GM19438 (cell line): ENCODE data around the gene CFAP299.
"Not testable (repeated sequence)": the region's sequence is repeated elsewhere in the genome, so short reads cannot be mapped to it uniquely, and the experiment has no call there.

Experiments
- ATAC-seq: cut with Tn5 transposase; IDR thresholded peaks from one replicate; pipeline ENCODE4 v1.9.1; 2021; ENCODE audit warnings: low read depth; ENCODE audit not compliant: unreplicated experiment

Gene CFAP299

GRCh38 chr4:80439294-80440061 is 103.9 kb downstream of the CFAP299 start:
- ATAC-seq: not testable (repeated sequence)

DNA sequence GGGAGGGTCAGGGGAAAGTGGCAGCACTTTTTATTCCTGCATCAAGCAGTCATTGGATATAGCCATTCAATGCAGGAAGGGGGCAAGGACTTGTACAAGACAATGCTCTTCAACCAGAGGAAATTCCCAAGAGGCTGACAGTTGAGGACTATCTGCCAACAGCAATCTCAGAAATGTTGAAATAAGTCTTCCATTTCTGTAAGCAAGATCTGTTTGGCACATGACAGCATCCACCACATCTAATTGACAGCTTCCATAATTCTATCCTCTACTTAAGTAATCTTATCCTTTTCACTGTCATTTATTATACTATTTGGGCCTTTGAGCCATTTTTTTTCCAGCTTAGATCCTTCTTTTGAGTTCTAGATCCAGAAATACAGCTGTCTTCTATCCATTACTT is 110.7 kb downstream of the CFAP299 start:
- no peak for ATAC-seq

GRCh38 chr4:80446664-80447063 is 111.1 kb downstream of the CFAP299 start:
- ATAC-seq: no peak

GRCh38 chr4:80447493-80447892 is 112.0 kb downstream of the CFAP299 start:
- ATAC-seq: no peak

DNA sequence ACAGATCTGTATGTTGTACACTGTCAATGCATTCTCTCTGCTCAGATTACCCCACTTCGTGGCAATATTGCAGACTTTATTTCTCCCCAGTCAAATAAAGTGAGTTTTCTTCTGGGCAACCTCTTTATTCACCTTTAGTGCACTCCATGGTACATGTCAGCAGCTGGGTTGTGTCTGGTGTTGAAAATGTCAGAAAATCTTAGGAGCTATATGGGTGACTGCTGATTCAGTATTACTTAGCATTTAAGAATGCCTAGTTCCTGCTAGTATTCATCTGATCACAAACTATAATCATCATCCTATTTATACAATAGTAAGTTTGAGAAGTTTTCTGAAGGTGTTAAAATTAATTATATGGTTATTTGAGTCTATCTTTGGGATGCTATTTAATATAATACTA is 112.5 kb downstream of the CFAP299 start:
- ATAC-seq: no peak

DNA sequence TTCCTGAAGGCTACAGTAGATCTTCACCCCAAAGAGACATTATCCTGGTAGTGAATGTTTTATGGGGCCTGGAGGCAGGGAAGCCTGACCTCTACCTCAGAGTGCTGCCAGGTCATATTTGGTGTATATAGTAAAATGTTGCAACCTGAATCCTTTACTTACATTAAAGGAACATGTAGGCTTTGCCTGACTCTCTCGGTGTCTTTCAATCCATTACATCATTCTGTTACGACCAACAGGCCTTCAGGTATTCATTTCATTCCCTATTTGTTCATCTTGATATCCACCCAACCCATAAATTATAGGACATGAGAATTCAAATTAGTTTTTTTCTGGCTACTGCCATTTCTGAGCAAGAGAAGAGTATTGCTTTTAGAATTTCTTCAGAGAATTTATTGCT is 116.5 kb downstream of the CFAP299 start:
- ATAC-seq: no peak

GRCh38 chr4:80452768-80453167 is 117.2 kb downstream of the CFAP299 start:
- no peak for ATAC-seq

DNA sequence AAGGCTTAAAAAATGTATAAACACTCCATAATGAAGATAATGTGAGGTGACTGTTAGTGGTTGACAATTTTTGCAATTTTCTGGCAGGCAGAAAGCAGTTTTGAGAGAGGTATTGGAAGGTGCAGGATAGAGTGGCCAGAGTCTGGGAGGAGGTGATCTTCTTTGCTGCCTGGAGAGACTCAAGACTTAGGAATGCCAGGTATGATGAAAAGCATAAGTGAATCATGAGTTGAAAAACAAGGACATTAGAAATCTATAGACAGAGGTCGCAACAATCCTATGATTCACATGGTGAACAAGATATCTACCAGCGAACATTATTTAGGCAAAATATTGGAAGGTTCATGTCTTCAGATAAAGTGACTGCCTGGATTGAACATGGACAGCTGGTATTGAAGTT is 118.5 kb downstream of the CFAP299 start:
- no peak for ATAC-seq

DNA sequence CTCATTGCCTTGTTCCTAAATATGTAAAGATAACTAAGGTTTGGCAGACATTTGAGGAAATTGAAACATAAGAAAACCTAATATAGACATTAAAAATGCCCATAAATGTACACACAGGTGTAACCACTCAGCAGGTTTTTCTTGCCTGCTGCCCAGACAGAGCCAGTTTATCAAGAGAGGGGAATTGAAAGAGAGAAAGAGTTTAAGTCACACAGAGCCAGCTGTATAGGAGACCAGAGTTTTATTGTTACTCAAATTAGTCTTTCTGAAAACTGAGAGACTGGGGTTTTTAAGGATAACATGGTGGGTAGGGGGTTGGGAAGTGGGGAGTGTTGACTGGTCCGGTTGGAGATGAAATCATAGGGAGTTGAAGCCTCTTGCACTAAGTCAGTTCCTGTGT is 119.0 kb downstream of the CFAP299 start:
- ATAC-seq: no peak

GRCh38 chr4:80459918-80460473 is 124.5 kb downstream of the CFAP299 start:
- no peak for ATAC-seq

- ATAC-seq: no peak
Measured at GRCh38 chr4:80461412-80461811, 125.9 kb downstream of the CFAP299 start.

DNA sequence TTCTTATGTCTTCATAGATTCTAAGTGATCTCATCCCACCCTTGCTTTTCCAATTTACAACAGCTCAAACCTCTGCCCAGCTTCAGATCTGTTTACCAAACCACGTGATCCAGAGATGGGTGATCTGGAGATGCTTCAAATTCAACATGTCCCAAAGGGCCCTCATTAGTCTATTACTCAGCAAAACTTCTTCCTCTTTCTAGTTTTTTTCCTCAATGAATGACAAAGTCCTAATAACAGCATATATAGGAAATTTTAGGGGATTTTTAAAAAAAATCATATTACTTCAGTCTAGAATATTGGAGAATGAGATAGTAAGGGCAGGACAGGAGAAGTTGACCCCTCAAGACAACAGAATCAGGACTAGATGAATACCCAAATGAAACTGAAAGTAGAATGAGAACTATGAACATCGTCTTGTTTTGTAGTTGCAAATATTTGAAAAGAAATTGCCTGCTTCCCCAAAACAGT is 127.1 kb downstream of the CFAP299 start:
- ATAC-seq: peak; percentile 57

GRCh38 chr4:80463509-80463908 is 128.0 kb downstream of the CFAP299 start:
- no peak for ATAC-seq

DNA sequence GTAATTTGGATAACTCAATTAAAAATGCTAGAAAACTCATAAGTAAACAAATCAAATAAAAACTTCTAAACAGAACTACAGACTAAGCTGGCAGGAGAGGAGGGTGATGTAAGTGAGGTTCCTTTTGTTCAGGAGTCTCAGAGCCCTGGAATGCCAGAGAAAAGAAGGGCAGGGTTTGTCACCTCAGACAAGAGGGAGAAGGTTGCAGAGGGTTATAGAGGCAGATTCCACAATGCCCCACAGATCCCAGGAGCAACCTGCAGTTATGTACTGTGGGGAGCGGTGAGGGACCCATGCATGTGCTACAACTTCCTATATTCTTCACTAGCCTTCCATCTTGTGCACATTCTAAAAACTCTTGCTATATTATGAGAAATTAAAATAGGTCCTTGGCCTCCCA is 129.7 kb downstream of the CFAP299 start:
- ATAC-seq: no peak

DNA sequence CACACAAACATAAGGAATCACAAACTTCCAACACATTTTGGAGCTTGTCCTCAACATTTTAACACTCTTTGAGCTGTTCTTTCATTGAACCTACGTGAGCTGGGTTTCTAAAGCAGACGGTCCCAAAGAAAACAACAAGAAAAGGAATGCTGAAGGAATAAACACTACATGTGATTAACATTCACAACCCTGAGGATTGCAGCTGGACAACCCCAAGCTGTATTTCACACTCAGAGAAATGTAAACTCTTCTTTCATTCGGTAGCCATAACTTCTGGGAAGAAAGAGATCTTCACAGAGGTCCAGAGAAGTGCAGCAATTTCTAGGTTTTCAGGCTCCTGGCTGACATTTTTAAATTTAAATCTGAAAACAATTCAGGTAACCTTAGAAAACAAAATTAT is 130.2 kb downstream of the CFAP299 start:
- ATAC-seq: no peak

DNA sequence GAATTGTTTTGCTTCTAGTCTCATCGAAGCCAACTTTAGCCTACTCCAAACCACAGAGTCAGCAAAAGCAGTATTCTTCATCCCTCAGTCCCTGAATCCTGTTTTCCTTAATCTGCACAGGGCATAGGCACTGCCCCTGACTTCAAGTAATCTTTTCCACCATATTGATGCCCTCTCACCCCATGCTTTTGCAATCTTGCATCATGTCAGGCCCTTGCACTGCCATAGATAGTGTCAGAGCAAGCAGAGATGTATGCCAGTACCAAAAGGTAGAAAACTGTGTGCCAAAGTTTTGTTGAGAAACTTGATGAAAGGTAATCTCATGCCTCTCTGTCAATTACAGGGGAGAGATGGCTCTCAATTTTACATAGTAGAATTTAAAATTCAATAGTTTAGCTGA is 131.1 kb downstream of the CFAP299 start:
- no peak for ATAC-seq

- ATAC-seq: no peak
Measured at GRCh38 chr4:80471756-80472155, 136.2 kb downstream of the CFAP299 start.

DNA sequence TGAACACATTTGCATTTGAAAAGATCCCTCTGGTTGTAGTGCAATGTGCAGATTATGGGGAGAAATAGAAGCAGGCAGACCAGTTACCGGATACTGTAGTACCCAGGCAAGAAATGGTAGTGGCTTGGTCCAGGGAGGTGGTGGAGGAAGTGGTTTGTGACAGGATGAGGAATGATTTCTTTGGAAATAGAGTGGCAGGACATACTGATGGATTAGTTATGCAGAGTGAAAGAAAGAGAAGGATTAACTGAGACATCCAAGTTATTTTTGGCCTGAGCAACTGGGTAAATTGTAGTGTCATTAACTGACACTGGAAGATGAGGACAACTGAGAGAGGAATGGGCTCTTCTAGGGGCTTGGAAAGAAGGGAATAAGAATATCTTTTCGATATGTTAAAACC is 139.7 kb downstream of the CFAP299 start:
- ATAC-seq: no peak

DNA sequence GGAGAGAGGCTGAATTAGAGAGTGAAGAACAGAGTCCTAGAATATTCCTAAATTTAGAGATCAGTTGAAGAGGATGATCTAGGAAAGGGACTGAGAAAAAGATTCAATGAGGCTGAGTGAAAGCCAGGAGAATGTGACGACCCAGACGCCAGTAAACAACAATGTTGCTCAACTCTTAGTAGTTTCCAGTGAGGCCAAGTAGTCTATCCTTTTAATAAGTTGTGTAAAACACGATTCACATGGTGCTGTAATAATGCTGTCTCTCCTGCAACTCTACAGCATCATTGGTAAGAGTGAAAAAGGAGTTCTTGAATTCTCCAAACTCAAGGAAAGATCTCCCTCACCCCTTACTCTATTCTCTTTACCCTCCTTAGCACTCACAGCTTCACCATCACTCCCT is 140.3 kb downstream of the CFAP299 start:
- ATAC-seq: no peak

GRCh38 chr4:80484712-80485111 is 149.2 kb downstream of the CFAP299 start:
- ATAC-seq: no peak

GRCh38 chr4:80486603-80487002 is 151.1 kb downstream of the CFAP299 start:
- ATAC-seq: no peak

DNA sequence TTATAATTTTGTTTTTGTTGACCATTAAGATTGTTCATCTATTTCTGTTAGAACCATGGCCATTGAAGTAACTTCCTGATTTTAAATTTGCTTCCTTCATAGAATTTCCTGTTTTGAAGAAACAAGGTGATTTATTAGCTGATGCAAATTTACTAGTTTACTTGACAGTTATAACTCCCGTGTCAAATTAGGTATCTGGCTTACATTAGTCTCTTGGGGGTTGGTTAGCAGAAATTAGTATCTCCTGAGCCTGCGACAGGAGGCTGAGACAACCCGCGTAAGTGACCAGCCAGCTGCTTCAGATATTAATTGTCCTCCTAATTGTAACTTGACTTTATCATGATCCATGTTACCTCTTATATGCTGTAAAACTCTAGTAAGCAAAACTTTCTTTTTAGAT is 154.3 kb downstream of the CFAP299 start:
- ATAC-seq: no peak
